ENCODE data around the gene LCT. TPM values are rescaled to one million over a fixed set of nuclear protein-coding genes. Genes with fewer than 3 reads are reported as not detected.
A peak's percentile ranks its signal among the peaks of the same experiment; 100 is the strongest.
"Not testable (repeated sequence)": the region's sequence is repeated elsewhere in the genome, so short reads cannot be mapped to it uniquely, and the experiment has no call there.

Gene LCT
- total RNA-seq, 2 experiments from 2014 or later, result 0.16 TPM

DNA sequence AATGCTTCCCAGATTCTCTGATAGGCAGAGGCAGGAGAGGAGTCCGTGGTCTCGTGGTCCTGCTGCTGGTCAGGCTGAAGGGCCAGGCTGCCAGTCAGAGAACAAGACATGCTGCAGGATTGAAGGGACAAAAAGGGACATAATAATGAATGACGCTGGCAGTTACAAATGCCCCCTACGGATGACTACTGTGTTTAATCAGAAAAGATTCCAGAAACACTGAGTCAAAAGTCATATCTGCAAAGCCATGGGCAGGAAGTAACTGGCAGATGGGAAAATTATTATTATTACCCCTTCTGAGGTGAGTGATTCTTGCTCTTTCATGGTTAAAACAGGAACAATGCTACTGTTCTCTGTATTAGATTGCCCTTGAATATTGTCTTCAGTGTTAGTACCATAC, 19.0 kb downstream of the LCT start:
- Mint-ChIP-seq H3K4me1 (peaks cover 55% of the 10 kb centered on the region), H3K27me3 (no peaks in the 10 kb centered on the region), H3K36me3 (ENCODE audit: low read depth) (peaks cover 19% of the 10 kb centered on the region), H3K4me3 (no peak overlapping the region), H3K9me3 (ENCODE audit: low read depth) (peaks cover 12% of the 10 kb centered on the region), H3K27ac (no peak overlapping the region)
- ATAC-seq (no peak), DNase-seq (no peak)
- POLR2A ChIA-PET, result no interaction called here
- CTCF ChIA-PET, result interaction anchor here (0.7 to 4.6 kb wide), 5 partner anchors 17 to 36 kb away, joined by 3 to 35 read pairs (median 5); no protein-coding TSS in a partner anchor
- intact Hi-C loops (cut with DNase I, micrococcal nuclease), result loop anchor here (2.0 to 5.0 kb wide), 3 partner anchors 57 to 565 kb away; partner anchors contain the start of gene CXCR4 (in 1 of the 2)

- ATAC-seq, result no peak
- Mint-ChIP-seq H3K4me1 (peaks cover 55% of the 10 kb centered on the region), H3K27me3 (no peaks in the 10 kb centered on the region), H3K4me3 (no peak overlapping the region), H3K27ac (no peak overlapping the region), H3K9me3 (ENCODE audit: low read depth) (peaks cover 7% of the 10 kb centered on the region), H3K36me3 (ENCODE audit: low read depth) (peaks cover 14% of the 10 kb centered on the region)
- DNase-seq, result no peak
- intact Hi-C loops (cut with DNase I, micrococcal nuclease), result loop anchor here in 1 of 2 experiments (5.0 kb wide), 1 partner anchor 300 kb away; the partner anchor contains the start of gene CXCR4
- CTCF ChIA-PET, result interaction anchor here (1.3 to 4.6 kb wide), 2 partner anchors 16 to 20 kb away, joined by 5 to 35 read pairs; no protein-coding TSS in a partner anchor
- POLR2A ChIA-PET, result no interaction called here
These were observed 19.5 kb downstream of the LCT start for GRCh38 chr2:135817466-135817865.

GRCh38 chr2:135815269-135815668, 21.7 kb downstream of the LCT start:
- H3K9me3 Mint-ChIP-seq (ENCODE audit: low read depth), result peaks cover 3% of the 10 kb centered on the region
- ChIA-PET CTCF (interaction anchor here (0.7 to 4.6 kb wide), 4 partner anchors 9 to 17 kb away, joined by 3 to 35 read pairs (median 4); no protein-coding TSS in a partner anchor), POLR2A (no interaction called here)
- ATAC-seq, result peak; percentile 37
- DNase-seq, result peak; percentile 45
- no peaks in the 10 kb centered on the region for H3K27me3 Mint-ChIP-seq
- no peak overlapping the region for H3K4me3 Mint-ChIP-seq
- H3K27ac Mint-ChIP-seq, result peak overlapping the region; percentile 85
- H3K36me3 Mint-ChIP-seq (ENCODE audit: low read depth), result peaks cover 7% of the 10 kb centered on the region
- intact Hi-C loops (cut with DNase I, micrococcal nuclease), result loop anchor here in 1 of 2 experiments (5.0 kb wide), 1 partner anchor 302 kb away; the partner anchor contains the start of gene CXCR4
- H3K4me1 Mint-ChIP-seq, result peaks cover 43% of the 10 kb centered on the region

DNA sequence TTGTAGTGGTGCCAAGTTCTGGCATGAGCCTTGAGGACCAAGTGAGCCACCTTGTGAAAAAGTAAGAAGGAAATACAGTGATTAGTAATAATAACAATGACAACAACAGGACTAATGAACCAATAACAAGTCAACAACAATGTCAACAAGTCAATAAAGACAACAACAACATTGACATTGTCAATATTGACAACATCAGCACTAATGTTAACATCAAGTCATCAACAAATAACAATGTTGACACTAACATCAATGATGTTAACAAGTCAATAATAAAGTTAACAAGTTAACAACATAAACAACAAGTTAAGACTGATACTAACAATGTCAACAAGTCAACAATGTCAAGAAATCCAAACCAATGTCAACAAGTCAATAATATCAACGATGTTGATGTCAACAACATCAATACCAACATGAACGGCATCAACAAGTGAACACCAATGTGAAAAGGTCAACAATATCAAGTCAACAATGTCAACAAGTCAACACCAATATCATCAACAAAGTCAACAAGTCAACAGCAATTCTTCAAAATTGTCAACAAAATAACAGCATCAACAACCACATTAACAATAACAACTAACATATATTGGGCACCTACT, 24.0 kb downstream of the LCT start:
- ChIA-PET CTCF (interaction anchor here (0.7 to 2.4 kb wide), 4 partner anchors 10 to 589 kb away, joined by 3 to 10 read pairs (median 3); no protein-coding TSS in a partner anchor), POLR2A (no interaction called here)
- peaks cover 3% of the 10 kb centered on the region for H3K9me3 Mint-ChIP-seq (ENCODE audit: low read depth)
- no peak for DNase-seq
- intact Hi-C loops (cut with DNase I, micrococcal nuclease), result no loop called here
- no peak overlapping the region for H3K4me3 Mint-ChIP-seq
- H3K27me3 Mint-ChIP-seq, result no peaks in the 10 kb centered on the region
- H3K27ac Mint-ChIP-seq, result no peak overlapping the region
- H3K4me1 Mint-ChIP-seq, result peaks cover 25% of the 10 kb centered on the region
- H3K36me3 Mint-ChIP-seq (ENCODE audit: low read depth), result peaks cover 7% of the 10 kb centered on the region
- no peak for ATAC-seq

- H3K27ac Mint-ChIP-seq; H3K4me1 Mint-ChIP-seq; H3K9me3 Mint-ChIP-seq (ENCODE audit: low read depth); H3K4me3 Mint-ChIP-seq; intact Hi-C loops (cut with DNase I, micrococcal nuclease); POLR2A ChIA-PET; ATAC-seq; H3K36me3 Mint-ChIP-seq (ENCODE audit: low read depth); H3K27me3 Mint-ChIP-seq; DNase-seq: not testable (repeated sequence)
- CTCF ChIA-PET, result interaction anchor here (1.7 kb wide), 1 partner anchor 10 kb away, joined by 6 read pairs; no protein-coding TSS in a partner anchor
These were observed 29.1 kb downstream of the LCT start for GRCh38 chr2:135807874-135808273.

DNA sequence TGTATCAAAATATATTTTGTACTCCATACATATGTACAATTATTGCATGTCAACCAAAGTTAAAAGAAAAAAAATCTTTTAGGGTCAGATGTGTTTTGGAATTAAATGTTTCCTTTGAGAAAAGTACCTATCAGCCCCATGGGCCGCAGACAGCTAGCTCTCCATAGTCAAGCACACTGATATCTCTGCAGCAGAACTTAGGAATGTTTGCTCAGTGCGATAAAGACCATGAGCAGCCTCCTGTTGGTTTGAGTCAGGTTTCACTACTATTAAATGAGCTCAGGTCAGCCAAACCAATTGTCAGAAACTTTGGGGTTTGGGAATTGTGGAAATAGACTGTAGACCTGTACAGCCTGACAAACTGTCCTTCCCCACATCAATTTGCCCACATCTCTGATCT, 33.7 kb downstream of the LCT start:
- intact Hi-C loops (cut with DNase I, micrococcal nuclease), result no loop called here
- Mint-ChIP-seq H3K36me3 (ENCODE audit: low read depth) (peaks cover 11% of the 10 kb centered on the region), H3K27me3 (no peaks in the 10 kb centered on the region), H3K4me1 (peaks cover 3% of the 10 kb centered on the region), H3K27ac (no peak overlapping the region), H3K4me3 (no peak overlapping the region), H3K9me3 (ENCODE audit: low read depth) (peaks cover 14% of the 10 kb centered on the region)
- POLR2A ChIA-PET, result interaction anchor here (0.6 kb wide), 2 partner anchors 52 to 1073 kb away, joined by 3 to 4 read pairs; no protein-coding TSS in a partner anchor
- CTCF ChIA-PET, result interaction anchor here (0.6 to 1.3 kb wide), 8 partner anchors 9 to 799 kb away, joined by 3 to 5 read pairs (median 3); no protein-coding TSS in a partner anchor
- DNase-seq (no peak), ATAC-seq (no peak)

DNA sequence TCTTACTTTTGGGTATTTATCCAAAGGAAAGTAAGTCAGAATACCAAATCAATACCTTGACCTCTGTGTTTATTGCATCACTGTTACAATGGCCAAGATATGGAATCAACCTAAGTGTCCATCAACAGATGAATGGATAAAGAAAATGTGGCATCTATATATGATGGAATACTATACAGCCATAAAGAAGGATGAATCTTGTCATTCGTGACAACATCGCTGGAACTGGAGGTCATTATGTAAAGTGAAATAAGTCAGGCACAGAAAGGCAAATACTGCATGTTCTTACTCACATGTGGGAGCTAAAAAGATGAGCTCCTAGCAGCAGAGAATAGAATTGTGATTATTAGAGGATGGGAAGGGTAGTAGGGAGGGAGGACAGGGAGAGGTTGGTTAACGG, 34.6 kb downstream of the LCT start:
- Mint-ChIP-seq H3K4me1 (peaks cover 6% of the 10 kb centered on the region), H3K27ac (no peak overlapping the region), H3K9me3 (ENCODE audit: low read depth) (peaks cover 14% of the 10 kb centered on the region), H3K27me3 (no peaks in the 10 kb centered on the region), H3K36me3 (ENCODE audit: low read depth) (peaks cover 11% of the 10 kb centered on the region), H3K4me3 (no peak overlapping the region)
- intact Hi-C loops (cut with DNase I, micrococcal nuclease), result no loop called here
- ATAC-seq, result no peak
- ChIA-PET CTCF (interaction anchor here (0.6 to 1.4 kb wide), 9 partner anchors 10 to 1845 kb away, joined by 3 to 5 read pairs (median 3); no protein-coding TSS in a partner anchor), POLR2A (interaction anchor here (0.9 kb wide), 1 partner anchor 9 kb away, joined by 4 read pairs; no protein-coding TSS in a partner anchor)
- no peak for DNase-seq

GRCh38 chr2:135800513-135801460, 36.2 kb downstream of the LCT start:
- intact Hi-C loops (cut with DNase I, micrococcal nuclease), result no loop called here
- Mint-ChIP-seq H3K27me3 (no peaks in the 10 kb centered on the region), H3K4me3 (no peak overlapping the region), H3K36me3 (ENCODE audit: low read depth) (peaks cover 11% of the 10 kb centered on the region), H3K27ac (no peak overlapping the region), H3K9me3 (ENCODE audit: low read depth) (peaks cover 14% of the 10 kb centered on the region), H3K4me1 (peaks cover 7% of the 10 kb centered on the region)
- no peak for DNase-seq
- ATAC-seq, result no peak
- ChIA-PET CTCF (interaction anchor here (0.7 to 5.9 kb wide), 7 partner anchors 11 to 32 kb away, joined by 3 to 60 read pairs (median 5); no protein-coding TSS in a partner anchor), POLR2A (no interaction called here)

DNA sequence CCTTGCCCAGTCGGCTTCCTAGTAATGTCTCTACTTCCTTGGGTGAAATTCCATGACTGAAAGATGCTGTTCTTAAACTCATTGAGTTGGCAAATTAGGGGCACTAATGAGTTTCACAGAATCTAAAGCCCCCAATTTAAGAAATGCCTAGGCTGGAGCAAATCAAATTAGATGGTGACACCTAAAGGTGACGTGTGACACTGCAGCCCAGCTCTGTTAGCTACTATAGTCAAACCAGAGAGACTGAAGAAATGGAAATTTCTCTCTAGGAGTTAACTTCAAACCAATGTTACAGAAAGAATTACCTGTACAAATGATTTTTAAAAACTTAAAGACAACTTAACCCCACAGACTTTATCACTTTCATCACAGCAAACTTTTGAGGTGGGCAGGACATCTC, 37.2 kb downstream of the LCT start:
- no peak for DNase-seq
- CTCF ChIA-PET, result interaction anchor here (0.6 to 5.9 kb wide), 7 partner anchors 11 to 253 kb away, joined by 3 to 60 read pairs (median 4); no protein-coding TSS in a partner anchor
- no peak for ATAC-seq
- Mint-ChIP-seq H3K4me3 (no peak overlapping the region), H3K36me3 (ENCODE audit: low read depth) (peaks cover 11% of the 10 kb centered on the region), H3K27ac (no peak overlapping the region), H3K9me3 (ENCODE audit: low read depth) (peaks cover 14% of the 10 kb centered on the region), H3K27me3 (no peaks in the 10 kb centered on the region), H3K4me1 (peaks cover 12% of the 10 kb centered on the region)
- intact Hi-C loops (cut with DNase I, micrococcal nuclease), result loop anchor here in 1 of 2 experiments (5.0 kb wide), 1 partner anchor 812 kb away; no protein-coding TSS in a partner anchor
- POLR2A ChIA-PET, result interaction anchor here (0.5 kb wide), 1 partner anchor 51 kb away, joined by 3 read pairs; no protein-coding TSS in a partner anchor

DNA sequence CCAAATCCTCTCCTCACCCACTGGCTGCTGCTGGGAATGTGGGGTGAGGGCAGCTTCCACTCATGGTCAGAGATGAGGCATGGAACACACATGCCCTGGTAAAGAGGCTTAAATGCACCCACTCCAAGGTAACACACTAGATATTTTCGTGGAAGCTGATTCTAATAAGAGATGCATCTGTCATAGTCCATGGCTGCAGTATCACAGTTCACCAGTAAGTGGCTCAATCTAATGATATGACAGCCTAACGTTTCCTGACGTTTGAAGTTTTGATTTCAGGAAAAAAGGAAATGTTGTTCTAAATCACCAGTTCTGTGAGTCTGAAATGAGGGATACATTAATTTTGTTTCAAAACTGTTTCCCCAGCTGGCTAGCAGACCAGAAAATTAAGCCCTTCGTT, 38.2 kb downstream of the LCT start:
- Mint-ChIP-seq H3K9me3 (ENCODE audit: low read depth) (peaks cover 14% of the 10 kb centered on the region), H3K27ac (no peak overlapping the region), H3K4me1 (peaks cover 16% of the 10 kb centered on the region), H3K27me3 (no peaks in the 10 kb centered on the region), H3K4me3 (no peak overlapping the region), H3K36me3 (ENCODE audit: low read depth) (peaks cover 11% of the 10 kb centered on the region)
- DNase-seq (no peak), ATAC-seq (no peak)
- CTCF ChIA-PET, result interaction anchor here (0.5 to 5.9 kb wide), 21 partner anchors 9 to 1471 kb away, joined by 3 to 60 read pairs (median 5); no protein-coding TSS in a partner anchor
- intact Hi-C loops (cut with DNase I, micrococcal nuclease), result loop anchor here in 1 of 2 experiments (5.0 kb wide), 1 partner anchor 811 kb away; no protein-coding TSS in a partner anchor
- POLR2A ChIA-PET, result interaction anchor here (1.3 kb wide), 1 partner anchor 77 kb away, joined by 5 read pairs; the partner anchor contains the start of gene MCM6

Data from activated CD4-positive, alpha-beta T cell treated with anti-CD3 and anti-CD28 coated beads for 36 hours (primary cell).